SK-N-SH treated with all-trans-retinoic acid at 6 μM for 48 hours (cell line): ENCODE measurements around the gene CHST14.

Experiments used
- ATAC-seq: fragments of 200-7000 bp; cut with Tn5 transposase; 3 replicates; pipeline ENCODE4 v1.9.1; 2020; ENCODE audit warnings: mild to moderate bottlenecking, moderate library complexity
- ARNTL ChIP-seq: fragments of 450-650 bp; formaldehyde crosslinking; IDR thresholded peaks from 2 replicates; pipeline ENCODE4 v1.5.0; 2020; ENCODE audit warnings: low read depth, mild to moderate bottlenecking, moderate library complexity, borderline replicate concordance
- BACH2 ChIP-seq: fragments of 250-450 bp; sonication (Bioruptor Pico); IDR thresholded peaks from 2 replicates; pipeline ENCODE4 v1.9.0; 2021; ENCODE audit warnings: mild to moderate bottlenecking, borderline replicate concordance
- CSDC2 ChIP-seq: fragments of 250-450 bp; sonication (Bioruptor Pico); IDR thresholded peaks from 2 replicates; pipeline ENCODE4 v1.5.0; 2020; ENCODE audit warnings: mild to moderate bottlenecking, moderate library complexity
- ESRRG ChIP-seq: fragments of 250-450 bp; sonication (Bioruptor Pico); IDR thresholded peaks from 2 replicates; pipeline ENCODE4 v1.6.1; 2021; ENCODE audit warnings: mild to moderate bottlenecking
- ISL1 ChIP-seq: fragments of 250-450 bp; sonication (Bioruptor Pico); IDR thresholded peaks from 2 replicates; pipeline ENCODE4 v2.1.2; 2022; ENCODE audit warnings: mild to moderate bottlenecking, moderate library complexity
- OSR1 ChIP-seq: fragments of 250-450 bp; sonication (Bioruptor Pico); IDR thresholded peaks from 2 replicates; pipeline ENCODE4 v1.8.0; 2022; ENCODE audit warnings: moderate library complexity, mild to moderate bottlenecking, inconsistent platforms
- PPARA ChIP-seq: fragments of 250-450 bp; sonication (Bioruptor Pico); IDR thresholded peaks from 2 replicates; pipeline ENCODE4 v1.5.0; 2020; ENCODE audit warnings: mild to moderate bottlenecking, borderline replicate concordance
- RARB ChIP-seq: fragments of 250-450 bp; sonication (Bioruptor Pico); IDR thresholded peaks from 2 replicates; pipeline ENCODE4 v1.8.0; 2021; ENCODE audit warnings: mild to moderate bottlenecking, moderate library complexity
- SNAI2 ChIP-seq: fragments of 250-450 bp; sonication (Bioruptor Pico); IDR thresholded peaks from 2 replicates; pipeline ENCODE4 v1.5.0; 2020; ENCODE audit warnings: mild to moderate bottlenecking, moderate library complexity
- TCF4 ChIP-seq: fragments of 250-450 bp; sonication (Bioruptor Pico); IDR thresholded peaks from 2 replicates; pipeline ENCODE4 v1.8.0; 2021; ENCODE audit warnings: mild to moderate bottlenecking, moderate library complexity, borderline replicate concordance
- TOX ChIP-seq: fragments of 250-450 bp; sonication (Bioruptor Pico); IDR thresholded peaks from 2 replicates; pipeline ENCODE4 v1.8.0; 2021; ENCODE audit warnings: mild to moderate bottlenecking, moderate library complexity, borderline replicate concordance
- ZC3H10 ChIP-seq: fragments of 250-450 bp; sonication (Bioruptor Pico); IDR thresholded peaks from 2 replicates; pipeline ENCODE4 v1.5.1; 2021; ENCODE audit warnings: mild to moderate bottlenecking, moderate library complexity
- ZFP3 ChIP-seq: fragments of 250-450 bp; sonication (Bioruptor Pico); IDR thresholded peaks from 2 replicates; pipeline ENCODE4 v1.5.0; 2020; ENCODE audit warnings: mild to moderate bottlenecking, moderate library complexity
- ZFP30 ChIP-seq: fragments of 450-650 bp; formaldehyde crosslinking; IDR thresholded peaks from 2 replicates; pipeline ENCODE4 v1.5.0; 2022; ENCODE audit warnings: mild to moderate bottlenecking, moderate library complexity
- ZNF70 ChIP-seq: fragments of 450-650 bp; formaldehyde crosslinking; IDR thresholded peaks from 2 replicates; pipeline ENCODE4 v1.5.0; 2020; ENCODE audit warnings: mild to moderate bottlenecking, moderate library complexity
- ZNF8 ChIP-seq: fragments of 450-650 bp; formaldehyde crosslinking; IDR thresholded peaks from 2 replicates; pipeline ENCODE4 v1.5.0; 2020; ENCODE audit warnings: mild to moderate bottlenecking, moderate library complexity
- TF ChIP-seq, protein P1 (sequence below): fragments of 250-450 bp; sonication (Bioruptor Pico); IDR thresholded peaks from 2 replicates; pipeline ENCODE4 v1.5.0; 2020; ENCODE audit warnings: mild to moderate bottlenecking, moderate library complexity
- TF ChIP-seq, protein P2 (sequence below): fragments of 250-450 bp; sonication (Bioruptor Pico); IDR thresholded peaks from 2 replicates; pipeline ENCODE4 v1.5.1; 2020; ENCODE audit warnings: low read depth, mild to moderate bottlenecking, moderate library complexity
- TF ChIP-seq, protein P3 (sequence below): fragments of 250-450 bp; sonication (Bioruptor Pico); IDR thresholded peaks from 2 replicates; pipeline ENCODE4 v1.5.1; 2021; ENCODE audit warnings: mild to moderate bottlenecking, moderate library complexity
- TF ChIP-seq, protein P4 (sequence below): fragments of 250-450 bp; sonication (Bioruptor Pico); IDR thresholded peaks from 2 replicates; pipeline ENCODE4 v1.8.0; 2020; ENCODE audit warnings: mild to moderate bottlenecking, moderate library complexity, borderline replicate concordance

Gene CHST14

DNA sequence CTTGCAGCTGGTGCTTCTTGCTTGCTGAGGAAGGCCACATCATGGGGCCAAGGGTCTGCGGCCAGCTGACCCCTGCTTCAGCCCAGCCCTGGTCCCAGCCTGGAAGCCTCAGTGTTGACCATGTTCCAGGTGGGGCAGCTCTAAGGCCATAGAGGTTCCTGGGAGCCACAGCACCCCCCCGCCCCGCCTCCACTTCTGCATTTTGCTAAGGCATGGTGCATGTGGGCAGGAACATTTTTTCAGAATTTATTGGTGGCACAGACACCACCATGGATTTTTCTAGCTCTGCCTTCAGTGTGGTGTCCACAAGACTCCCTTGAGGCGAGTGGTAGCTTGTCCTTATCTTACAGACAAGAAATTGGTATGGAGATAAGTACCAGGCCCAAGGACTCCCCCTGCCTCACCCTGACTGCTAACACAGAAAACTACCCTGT is 1.9 kb upstream of the CHST14 start:
- ATAC-seq, result no peak
- TF ChIP-seq, protein P1, sequence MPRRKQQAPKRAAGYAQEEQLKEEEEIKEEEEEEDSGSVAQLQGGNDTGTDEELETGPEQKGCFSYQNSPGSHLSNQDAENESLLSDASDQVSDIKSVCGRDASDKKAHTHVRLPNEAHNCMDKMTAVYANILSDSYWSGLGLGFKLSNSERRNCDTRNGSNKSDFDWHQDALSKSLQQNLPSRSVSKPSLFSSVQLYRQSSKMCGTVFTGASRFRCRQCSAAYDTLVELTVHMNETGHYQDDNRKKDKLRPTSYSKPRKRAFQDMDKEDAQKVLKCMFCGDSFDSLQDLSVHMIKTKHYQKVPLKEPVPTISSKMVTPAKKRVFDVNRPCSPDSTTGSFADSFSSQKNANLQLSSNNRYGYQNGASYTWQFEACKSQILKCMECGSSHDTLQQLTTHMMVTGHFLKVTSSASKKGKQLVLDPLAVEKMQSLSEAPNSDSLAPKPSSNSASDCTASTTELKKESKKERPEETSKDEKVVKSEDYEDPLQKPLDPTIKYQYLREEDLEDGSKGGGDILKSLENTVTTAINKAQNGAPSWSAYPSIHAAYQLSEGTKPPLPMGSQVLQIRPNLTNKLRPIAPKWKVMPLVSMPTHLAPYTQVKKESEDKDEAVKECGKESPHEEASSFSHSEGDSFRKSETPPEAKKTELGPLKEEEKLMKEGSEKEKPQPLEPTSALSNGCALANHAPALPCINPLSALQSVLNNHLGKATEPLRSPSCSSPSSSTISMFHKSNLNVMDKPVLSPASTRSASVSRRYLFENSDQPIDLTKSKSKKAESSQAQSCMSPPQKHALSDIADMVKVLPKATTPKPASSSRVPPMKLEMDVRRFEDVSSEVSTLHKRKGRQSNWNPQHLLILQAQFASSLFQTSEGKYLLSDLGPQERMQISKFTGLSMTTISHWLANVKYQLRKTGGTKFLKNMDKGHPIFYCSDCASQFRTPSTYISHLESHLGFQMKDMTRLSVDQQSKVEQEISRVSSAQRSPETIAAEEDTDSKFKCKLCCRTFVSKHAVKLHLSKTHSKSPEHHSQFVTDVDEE (CRISPR knock-in tag), result no peak
- TF ChIP-seq RARB (CRISPR knock-in tag), result no peak
- TF ChIP-seq, protein P2, sequence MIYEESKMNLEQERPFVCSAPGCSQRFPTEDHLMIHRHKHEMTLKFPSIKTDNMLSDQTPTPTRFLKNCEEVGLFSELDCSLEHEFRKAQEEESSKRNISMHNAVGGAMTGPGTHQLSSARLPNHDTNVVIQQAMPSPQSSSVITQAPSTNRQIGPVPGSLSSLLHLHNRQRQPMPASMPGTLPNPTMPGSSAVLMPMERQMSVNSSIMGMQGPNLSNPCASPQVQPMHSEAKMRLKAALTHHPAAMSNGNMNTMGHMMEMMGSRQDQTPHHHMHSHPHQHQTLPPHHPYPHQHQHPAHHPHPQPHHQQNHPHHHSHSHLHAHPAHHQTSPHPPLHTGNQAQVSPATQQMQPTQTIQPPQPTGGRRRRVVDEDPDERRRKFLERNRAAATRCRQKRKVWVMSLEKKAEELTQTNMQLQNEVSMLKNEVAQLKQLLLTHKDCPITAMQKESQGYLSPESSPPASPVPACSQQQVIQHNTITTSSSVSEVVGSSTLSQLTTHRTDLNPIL (CRISPR knock-in tag), result no peak
- TF ChIP-seq, protein P3, sequence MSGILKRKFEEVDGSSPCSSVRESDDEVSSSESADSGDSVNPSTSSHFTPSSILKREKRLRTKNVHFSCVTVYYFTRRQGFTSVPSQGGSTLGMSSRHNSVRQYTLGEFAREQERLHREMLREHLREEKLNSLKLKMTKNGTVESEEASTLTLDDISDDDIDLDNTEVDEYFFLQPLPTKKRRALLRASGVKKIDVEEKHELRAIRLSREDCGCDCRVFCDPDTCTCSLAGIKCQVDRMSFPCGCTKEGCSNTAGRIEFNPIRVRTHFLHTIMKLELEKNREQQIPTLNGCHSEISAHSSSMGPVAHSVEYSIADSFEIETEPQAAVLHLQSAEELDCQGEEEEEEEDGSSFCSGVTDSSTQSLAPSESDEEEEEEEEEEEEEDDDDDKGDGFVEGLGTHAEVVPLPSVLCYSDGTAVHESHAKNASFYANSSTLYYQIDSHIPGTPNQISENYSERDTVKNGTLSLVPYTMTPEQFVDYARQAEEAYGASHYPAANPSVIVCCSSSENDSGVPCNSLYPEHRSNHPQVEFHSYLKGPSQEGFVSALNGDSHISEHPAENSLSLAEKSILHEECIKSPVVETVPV, result no peak
- no peak for TF ChIP-seq CSDC2 (CRISPR knock-in tag)

DNA sequence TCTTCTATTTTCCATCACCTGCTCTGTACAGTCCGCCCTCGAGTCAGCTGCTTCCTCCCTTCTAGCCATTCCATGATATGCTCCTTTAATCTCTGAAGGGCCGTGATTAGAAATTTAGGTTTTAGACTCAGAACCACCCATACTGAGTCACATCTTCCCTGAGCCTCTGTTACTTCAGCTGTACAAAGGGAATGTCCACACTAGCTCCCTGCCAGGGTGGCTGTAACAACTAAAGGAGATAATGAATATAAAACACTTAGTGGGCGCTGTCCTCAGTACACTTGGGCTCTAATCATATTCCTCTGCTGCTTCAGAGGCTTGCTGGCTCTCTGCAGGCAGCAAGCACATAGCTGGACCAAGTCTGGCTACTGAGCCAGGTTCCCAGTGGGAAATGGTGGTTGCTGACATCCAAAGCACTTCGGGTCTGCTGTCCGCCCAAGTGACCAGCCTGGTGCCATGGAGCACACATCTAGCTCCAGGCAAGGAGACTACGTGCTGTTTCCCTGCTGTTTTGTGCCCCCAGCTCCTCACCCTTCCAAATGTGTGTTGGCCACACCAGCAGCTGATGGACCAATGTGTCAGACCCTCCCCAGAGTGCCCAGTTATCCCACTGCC is 901 bp upstream of the CHST14 start:
- TF ChIP-seq RARB (CRISPR knock-in tag) (no peak), ZNF8 (CRISPR knock-in tag) (no peak), ARNTL (no peak), ESRRG (CRISPR knock-in tag) (no peak), ZC3H10 (CRISPR knock-in tag) (no peak), PPARA (no peak), ZNF70 (CRISPR knock-in tag) (no peak), ZFP3 (CRISPR knock-in tag) (no peak), ISL1 (CRISPR knock-in tag) (no peak), TCF4 (CRISPR knock-in tag) (no peak), OSR1 (CRISPR knock-in tag) (no peak), BACH2 (CRISPR knock-in tag) (no peak)
- TF ChIP-seq, protein P2 (CRISPR knock-in tag), result no peak
- TF ChIP-seq, all 23 proteins: peak for 0
- no peak; the same call in 2 of the 3 replicates for ATAC-seq

DNA sequence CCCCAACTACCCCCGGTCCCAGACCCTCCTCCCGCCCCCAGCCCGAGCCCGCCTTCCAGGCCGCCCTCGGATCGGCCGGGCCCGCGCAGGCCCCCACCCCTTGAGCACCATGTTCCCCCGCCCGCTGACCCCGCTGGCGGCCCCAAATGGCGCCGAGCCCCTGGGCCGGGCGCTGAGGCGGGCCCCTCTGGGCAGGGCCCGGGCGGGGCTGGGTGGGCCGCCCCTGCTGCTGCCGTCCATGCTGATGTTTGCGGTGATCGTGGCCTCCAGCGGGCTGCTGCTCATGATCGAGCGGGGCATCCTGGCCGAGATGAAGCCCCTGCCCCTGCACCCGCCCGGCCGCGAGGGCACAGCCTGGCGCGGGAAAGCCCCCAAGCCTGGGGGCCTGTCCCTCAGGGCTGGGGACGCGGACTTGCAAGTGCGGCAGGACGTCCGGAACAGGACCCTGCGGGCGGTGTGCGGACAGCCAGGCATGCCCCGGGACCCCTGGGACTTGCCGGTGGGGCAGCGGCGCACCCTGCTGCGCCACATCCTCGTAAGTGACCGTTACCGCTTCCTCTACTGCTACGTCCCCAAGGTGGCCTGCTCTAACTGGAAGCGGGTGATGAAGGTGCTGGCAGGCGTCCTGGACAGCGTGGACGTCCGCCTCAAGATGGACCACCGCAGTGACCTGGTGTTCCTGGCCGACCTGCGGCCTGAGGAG is 472 bp downstream of the CHST14 start:
- peak; percentile 40 for ATAC-seq
- TF ChIP-seq ZNF70 (CRISPR knock-in tag), result no peak

DNA sequence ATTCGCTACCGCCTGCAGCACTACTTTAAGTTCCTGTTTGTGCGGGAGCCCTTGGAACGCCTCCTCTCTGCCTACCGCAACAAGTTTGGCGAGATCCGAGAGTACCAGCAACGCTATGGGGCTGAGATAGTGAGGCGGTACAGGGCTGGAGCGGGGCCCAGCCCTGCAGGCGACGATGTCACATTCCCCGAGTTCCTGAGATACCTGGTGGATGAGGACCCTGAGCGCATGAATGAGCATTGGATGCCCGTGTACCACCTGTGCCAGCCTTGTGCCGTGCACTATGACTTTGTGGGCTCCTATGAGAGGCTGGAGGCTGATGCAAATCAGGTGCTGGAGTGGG is 995 bp downstream of the CHST14 start:
- peak; percentile 33 for ATAC-seq
- no peak for TF ChIP-seq ZFP3 (CRISPR knock-in tag)
- no peak for TF ChIP-seq SNAI2 (CRISPR knock-in tag)
- TF ChIP-seq, protein P4, sequence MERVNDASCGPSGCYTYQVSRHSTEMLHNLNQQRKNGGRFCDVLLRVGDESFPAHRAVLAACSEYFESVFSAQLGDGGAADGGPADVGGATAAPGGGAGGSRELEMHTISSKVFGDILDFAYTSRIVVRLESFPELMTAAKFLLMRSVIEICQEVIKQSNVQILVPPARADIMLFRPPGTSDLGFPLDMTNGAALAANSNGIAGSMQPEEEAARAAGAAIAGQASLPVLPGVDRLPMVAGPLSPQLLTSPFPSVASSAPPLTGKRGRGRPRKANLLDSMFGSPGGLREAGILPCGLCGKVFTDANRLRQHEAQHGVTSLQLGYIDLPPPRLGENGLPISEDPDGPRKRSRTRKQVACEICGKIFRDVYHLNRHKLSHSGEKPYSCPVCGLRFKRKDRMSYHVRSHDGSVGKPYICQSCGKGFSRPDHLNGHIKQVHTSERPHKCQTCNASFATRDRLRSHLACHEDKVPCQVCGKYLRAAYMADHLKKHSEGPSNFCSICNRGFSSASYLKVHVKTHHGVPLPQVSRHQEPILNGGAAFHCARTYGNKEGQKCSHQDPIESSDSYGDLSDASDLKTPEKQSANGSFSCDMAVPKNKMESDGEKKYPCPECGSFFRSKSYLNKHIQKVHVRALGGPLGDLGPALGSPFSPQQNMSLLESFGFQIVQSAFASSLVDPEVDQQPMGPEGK (CRISPR knock-in tag), result no peak
- TF ChIP-seq ZC3H10 (CRISPR knock-in tag), result no peak
- TF ChIP-seq, protein P2 (CRISPR knock-in tag), result no peak
- no peak for TF ChIP-seq ZFP30
- TF ChIP-seq CSDC2 (CRISPR knock-in tag), result no peak
- no peak for TF ChIP-seq TOX
- no peak for TF ChIP-seq ISL1 (CRISPR knock-in tag)
